GM23338 (cell line): ENCODE measurements around the gene RFXANK. TPM values are rescaled to one million over a fixed set of nuclear protein-coding genes. Genes with fewer than 3 reads are reported as not detected.
A peak's percentile ranks its signal among the peaks of the same experiment; 100 is the strongest.

ENCODE experiments used
- ATAC-seq: fragments of 200-7000 bp; cut with Tn5 transposase; 3 replicates; pipeline ENCODE4 v1.9.1; 2020
- DNase-seq: peaks from one replicate; pipeline ENCODE4 v3.0.0-alpha.2; 2015; ENCODE audit warnings: low spot score
- H2AFZ ChIP-seq: fragments of 200-600 bp; sonication (generic); 2 replicates; pipeline ENCODE4 v1.8.0; 2016; ENCODE audit warnings: antibody characterized with exemption, mild to moderate bottlenecking, moderate library complexity
- H3F3A ChIP-seq: fragments of 200-600 bp; sonication (generic); replicated peaks from 2 replicates; pipeline ENCODE4 v1.8.0; 2017; ENCODE audit warnings: antibody characterized with exemption, mixed run types, low read depth
- H3K27ac ChIP-seq: fragments of 200-600 bp; sonication (generic); 2 replicates; pipeline ENCODE4 v1.6.1; 2016; ENCODE audit warnings: low read depth
- H3K27me3 ChIP-seq: fragments of 200-600 bp; sonication (generic); 2 replicates; pipeline ENCODE4 v1.8.0; 2016; ENCODE audit warnings: mild to moderate bottlenecking, mixed run types, moderate library complexity; ENCODE audit not compliant: insufficient read depth
- H3K36me3 ChIP-seq: fragments of 200-600 bp; sonication (generic); 2 replicates; pipeline ENCODE4 v1.8.0; 2016; ENCODE audit warnings: mild to moderate bottlenecking; ENCODE audit not compliant: insufficient read depth
- H3K4me1 ChIP-seq: fragments of 200-600 bp; sonication (generic); 2 replicates; pipeline ENCODE4 v1.8.0; 2016; ENCODE audit warnings: mild to moderate bottlenecking, moderate library complexity; ENCODE audit not compliant: insufficient read depth
- H3K4me2 ChIP-seq: fragments of 200-600 bp; sonication (generic); 2 replicates; pipeline ENCODE4 v1.7.1; 2017; ENCODE audit warnings: mixed run types
- H3K4me3 ChIP-seq: fragments of 200-600 bp; sonication (generic); 2 replicates; pipeline ENCODE4 v1.6.1; 2016; ENCODE audit warnings: mixed run types
- H3K79me2 ChIP-seq: fragments of 200-600 bp; sonication (generic); replicated peaks from 2 replicates; pipeline ENCODE4 v1.8.0; 2017; ENCODE audit warnings: mild to moderate bottlenecking; ENCODE audit not compliant: insufficient read depth
- H3K9me2 ChIP-seq: fragments of 200-600 bp; sonication (generic); 2 replicates; pipeline ENCODE4 v1.8.0; 2017; ENCODE audit not compliant: insufficient read depth
- H4K20me1 ChIP-seq: fragments of 200-600 bp; sonication (generic); replicated peaks from 2 replicates; pipeline ENCODE4 v1.8.0; 2017; ENCODE audit warnings: mild to moderate bottlenecking; ENCODE audit not compliant: insufficient read depth
- H3K27ac Mint-ChIP-seq: 2 replicates; pipeline ENCODE4 v1.8.0; 2020; ENCODE audit warnings: inconsistent platforms, mild to moderate bottlenecking, moderate library complexity, mixed read lengths
- H3K27me3 Mint-ChIP-seq: 3 replicates; pipeline ENCODE4 v1.8.0; 2022; ENCODE audit warnings: low read depth, mild to moderate bottlenecking, moderate library complexity, mixed read lengths, inconsistent platforms; ENCODE audit not compliant: insufficient read depth, poor library complexity
- H3K36me3 Mint-ChIP-seq: 3 replicates; pipeline ENCODE4 v1.8.0; 2021; ENCODE audit warnings: low read depth, mild to moderate bottlenecking, inconsistent platforms, moderate library complexity, mixed read lengths
- H3K4me1 Mint-ChIP-seq: 3 replicates; pipeline ENCODE4 v1.8.0; 2020; ENCODE audit warnings: mild to moderate bottlenecking, inconsistent platforms, mixed read lengths
- H3K4me3 Mint-ChIP-seq: 3 replicates; pipeline ENCODE4 v1.8.0; 2021; ENCODE audit warnings: moderate library complexity, mild to moderate bottlenecking, inconsistent platforms, mixed read lengths
- H3K9me3 Mint-ChIP-seq: 3 replicates; pipeline ENCODE4 v1.8.0; 2020; ENCODE audit warnings: moderate library complexity, mild to moderate bottlenecking, inconsistent platforms, mixed read lengths
- CTCF ChIP-seq, 2 experiments: fragments of 200-600 bp in 1 of 2; sonication (generic) in 1 of 2; conservative IDR thresholded peaks; 2 replicates each; pipeline versions ENCODE4 v1.5.1 to v1.6.1; 2016 to 2017; ENCODE audit warnings: antibody characterized with exemption in 2 of 2, low read depth in 2 of 2, mild to moderate bottlenecking in 2 of 2, moderate library complexity in 1 of 2
- ETS1 ChIP-seq: IDR thresholded peaks from 2 replicates; pipeline ENCODE4 v1.6.1; 2016; ENCODE audit warnings: antibody characterized with exemption
- EZH2 ChIP-seq: fragments of 200-600 bp; sonication (generic); IDR thresholded peaks from one replicate; pipeline ENCODE4 v1.8.0; 2017; ENCODE audit warnings: antibody characterized with exemption, mild to moderate bottlenecking, low read depth; ENCODE audit not compliant: unreplicated experiment
- JUNB ChIP-seq: IDR thresholded peaks from one replicate; pipeline ENCODE4 v1.6.1; 2016; ENCODE audit warnings: antibody characterized with exemption; ENCODE audit not compliant: unreplicated experiment
- NANOG ChIP-seq: IDR thresholded peaks from 2 replicates; pipeline ENCODE4 v1.6.1; 2016; ENCODE audit warnings: antibody characterized with exemption, borderline replicate concordance
- POLR2AphosphoS5 ChIP-seq: IDR thresholded peaks from 2 replicates; pipeline ENCODE4 v1.6.1; 2016; ENCODE audit warnings: antibody characterized with exemption, low read depth
- ZNF114 ChIP-seq: fragments of 250-450 bp; sonication (Bioruptor Pico); IDR thresholded peaks from 2 replicates; pipeline ENCODE4 v1.5.0; 2020; ENCODE audit warnings: mild to moderate bottlenecking, moderate library complexity
- ZNF331 ChIP-seq: fragments of 250-450 bp; sonication (Bioruptor Pico); IDR thresholded peaks from 2 replicates; pipeline ENCODE4 v1.5.0; 2020; ENCODE audit warnings: low read depth, mild to moderate bottlenecking, moderate library complexity
- ZNF462 ChIP-seq: fragments of 250-450 bp; sonication (Bioruptor Pico); IDR thresholded peaks from 2 replicates; pipeline ENCODE4 v1.5.0; 2020; ENCODE audit warnings: mild to moderate bottlenecking, moderate library complexity
- polyA plus RNA-seq: library from polyadenylated mRNA; unstranded; fragments of >200 nt; fragmentation: Nextera tagmentation; extraction: Ambion mirVana; gene quantifications from 2 replicates; pipeline ENCODE4 v1.2.1, GENCODE V29; 2016
- total RNA-seq: library from RNA; depleted of rRNA; stranded (reverse); fragments of >200 nt; shearing (Covaris generic); gene quantifications from 2 replicates; pipeline ENCODE4 v1.2.3, GENCODE V29; 2014

RFXANK gene
- total and polyA plus RNA-seq, 2 experiments from 2014 or later, result 54.3 to 124 TPM

- no peaks in the 10 kb centered on the region for H3K4me1 Mint-ChIP-seq
- peak; percentile 89 for DNase-seq
- H3K27me3 Mint-ChIP-seq, result peaks cover 19% of the 10 kb centered on the region
- peak; percentile 91 for ATAC-seq
- Histone ChIP-seq H2AFZ (peak overlapping the region; percentile 94; the same call in 1 of the 2 replicates), H4K20me1 (no peaks in the 10 kb centered on the region), H3K27me3 (no peaks in the 10 kb centered on the region), H3K4me3 (peak overlapping the region; percentile 40; the same call in 1 of the 2 replicates), H3K4me2 (peak overlapping the region; percentile 74), H3K9me2 (no peaks in the 10 kb centered on the region), H3K79me2 (no peaks in the 10 kb centered on the region), H3K27ac (no peak overlapping the region), H3K4me1 (no peaks in the 10 kb centered on the region), H3K36me3 (no peaks in the 10 kb centered on the region), H3F3A (no peaks in the 10 kb centered on the region)
- H3K27ac Mint-ChIP-seq, result no peak overlapping the region
- peaks cover 8% of the 10 kb centered on the region; the same call in 2 of the 3 replicates for H3K36me3 Mint-ChIP-seq
- TF ChIP-seq JUNB, result no peak
- peak; percentile 59; the same call in 1 of the 2 replicates for TF ChIP-seq ETS1
- TF ChIP-seq CTCF (conservative IDR thresholded peaks at IDR 0.05; ENCODE audit: low read depth in 2 of 2), result peak; percentile 72 to 98
- H3K9me3 Mint-ChIP-seq, result no peaks in the 10 kb centered on the region
- H3K4me3 Mint-ChIP-seq, result no peak overlapping the region
Measured at GRCh38 chr19:19145684-19146608, 46.1 kb upstream of the RFXANK start.

- Histone ChIP-seq H3K79me2 (no peaks in the 10 kb centered on the region), H3K4me1 (no peaks in the 10 kb centered on the region), H3K27me3 (no peaks in the 10 kb centered on the region), H3K9me2 (no peaks in the 10 kb centered on the region), H3F3A (no peaks in the 10 kb centered on the region), H2AFZ (no peak overlapping the region), H3K4me2 (no peak overlapping the region), H3K36me3 (no peaks in the 10 kb centered on the region), H3K27ac (no peak overlapping the region), H3K4me3 (no peak overlapping the region), H4K20me1 (no peaks in the 10 kb centered on the region)
- ATAC-seq, result no peak
- H3K9me3 Mint-ChIP-seq, result no peaks in the 10 kb centered on the region
- peaks cover 18% of the 10 kb centered on the region for H3K27me3 Mint-ChIP-seq
- H3K4me1 Mint-ChIP-seq, result no peaks in the 10 kb centered on the region
- H3K36me3 Mint-ChIP-seq, result peaks cover 8% of the 10 kb centered on the region; the same call in 2 of the 3 replicates
- no peak overlapping the region for H3K4me3 Mint-ChIP-seq
- DNase-seq, result no peak
- H3K27ac Mint-ChIP-seq, result no peak overlapping the region
- TF ChIP-seq ZNF331, result no peak
- TF ChIP-seq POLR2AphosphoS5, result no peak
- TF ChIP-seq ZNF462 (CRISPR knock-in tag), result no peak
- TF ChIP-seq NANOG, result no peak
- TF ChIP-seq ZNF114 (CRISPR knock-in tag), result no peak
- TF ChIP-seq EZH2, result no peak
Measured at GRCh38 chr19:19146865-19147264, 45.2 kb upstream of the RFXANK start.
